ENCODE data around the gene MSRB1. TPM values are rescaled to one million over a fixed set of nuclear protein-coding genes. Genes with fewer than 3 reads are reported as not detected.

The MSRB1 gene
- polyA plus RNA-seq, 1 experiment = 61.9 TPM

GRCh38 chr16:1914084-1914608 lies 28.9 kb downstream of the MSRB1 start:
- Histone ChIP-seq H3K4me3 (ENCODE audit: low read depth, low read length) (no peak overlapping the region), H3K36me3 (ENCODE audit: control insufficient read depth, insufficient read depth, low read length) (no peaks in the 10 kb centered on the region), H3K27me3 (ENCODE audit: control insufficient read depth, insufficient read depth, low read length) (peaks cover 44% of the 10 kb centered on the region)
- TF ChIP-seq CTCF (IDR thresholded peaks at IDR 0.05; ENCODE audit: insufficient read depth, low read depth, low read length) = no peak
- ChIA-PET CTCF (interaction anchor here (1.1 to 1.6 kb wide), 2 partner anchors 9 to 15 kb away, joined by 4 to 5 read pairs; no protein-coding TSS in a partner anchor), POLR2A (no interaction called here)
- DNase-seq (ENCODE audit: low read depth) = no peak

GRCh38 chr16:1913327-1914083 lies 29.5 kb downstream of the MSRB1 start:
- CTCF ChIA-PET = interaction anchor here (1.1 kb wide), 1 partner anchor 16 kb away, joined by 5 read pairs; no protein-coding TSS in a partner anchor
- no peak for DNase-seq (ENCODE audit: low read depth)
- Histone ChIP-seq H3K27me3 (ENCODE audit: control insufficient read depth, insufficient read depth, low read length) (peaks cover 43% of the 10 kb centered on the region), H3K4me3 (ENCODE audit: low read depth, low read length) (no peak overlapping the region), H3K36me3 (ENCODE audit: control insufficient read depth, insufficient read depth, low read length) (no peaks in the 10 kb centered on the region)
- POLR2A ChIA-PET = no interaction called here
- TF ChIP-seq CTCF (IDR thresholded peaks at IDR 0.05; ENCODE audit: insufficient read depth, low read depth, low read length) = no peak

- CTCF ChIA-PET = no interaction called here
- H3K27me3 ChIP-seq (ENCODE audit: control insufficient read depth, insufficient read depth, low read length) = peaks cover 36% of the 10 kb centered on the region
Observed at GRCh38 chr16:1912215-1912543, 30.8 kb downstream of the MSRB1 start.

GRCh38 chr16:1911467-1912214 lies 31.4 kb downstream of the MSRB1 start:
- Histone ChIP-seq H3K4me3 (ENCODE audit: low read depth, low read length) (no peak overlapping the region), H3K36me3 (ENCODE audit: control insufficient read depth, insufficient read depth, low read length) (no peaks in the 10 kb centered on the region), H3K27me3 (ENCODE audit: control insufficient read depth, insufficient read depth, low read length) (peaks cover 31% of the 10 kb centered on the region)
- TF ChIP-seq CTCF (IDR thresholded peaks at IDR 0.05; ENCODE audit: insufficient read depth, low read depth, low read length) = no peak
- ChIA-PET POLR2A (no interaction called here), CTCF (no interaction called here)
- DNase-seq (ENCODE audit: low read depth) = no peak

More at GRCh38 chr16:1912215-1912543, 30.8 kb downstream of the MSRB1 start:
- POLR2A ChIA-PET = no interaction called here
- H3K36me3 ChIP-seq (ENCODE audit: control insufficient read depth, insufficient read depth, low read length) = no peaks in the 10 kb centered on the region
- no peak overlapping the region for H3K4me3 ChIP-seq (ENCODE audit: low read depth, low read length)
- no peak for DNase-seq (ENCODE audit: low read depth)
- TF ChIP-seq CTCF (IDR thresholded peaks at IDR 0.05; ENCODE audit: insufficient read depth, low read depth, low read length) = no peak

- DNase-seq (ENCODE audit: low read depth) = no peak
- H3K4me3 ChIP-seq (ENCODE audit: low read depth, low read length) = no peak overlapping the region
- peaks cover 14% of the 10 kb centered on the region for H3K27me3 ChIP-seq (ENCODE audit: control insufficient read depth, insufficient read depth, low read length)
- POLR2A ChIA-PET = no interaction called here
- CTCF ChIA-PET = interaction anchor here (0.8 to 3.6 kb wide), 5 partner anchors 14 to 48 kb away, joined by 3 to 10 read pairs (median 7); no protein-coding TSS in a partner anchor
- TF ChIP-seq CTCF (IDR thresholded peaks at IDR 0.05; ENCODE audit: insufficient read depth, low read depth, low read length) = no peak
- no peaks in the 10 kb centered on the region for H3K36me3 ChIP-seq (ENCODE audit: control insufficient read depth, insufficient read depth, low read length)
Observed at GRCh38 chr16:1909561-1910231, 33.3 kb downstream of the MSRB1 start.
